Activated CD4-positive, alpha-beta memory T cell treated with anti-CD3 and anti-CD28 coated beads, Interleukin-2, amount 10 ng/mL, durations not matched to agents 7 days and 5 days (primary cell): Measurements from ENCODE around the gene C2orf74. TPM values are rescaled to one million over a fixed set of nuclear protein-coding genes. Genes with fewer than 3 reads are reported as not detected.
A peak's percentile ranks its signal among the peaks of the same experiment; 100 is the strongest.

Experiments
- CTCF ChIA-PET: fragments of 350-600 bp; sonication (Branson Sonifier 250); formaldehyde crosslinking; loops from one replicate; lab custom pipeline; 2021; ENCODE audit warnings: antibody characterized with exemption, inconsistent platforms; lab: Charles Lee
- POLR2A ChIA-PET: fragments of 350-600 bp; sonication (Branson Sonifier 250); formaldehyde crosslinking; loops from one replicate; lab custom pipeline; 2021; ENCODE audit warnings: antibody characterized with exemption; lab: Charles Lee
- DNase-seq: peaks from one replicate; pipeline ENCODE4 v3.0.0-alpha.2; 2020
- H3K27ac Mint-ChIP-seq: one replicate; pipeline ENCODE4 v1.8.0; 2021; ENCODE audit warnings: mild to moderate bottlenecking, mixed read lengths
- H3K27me3 Mint-ChIP-seq: one replicate; pipeline ENCODE4 v1.8.0; 2021; ENCODE audit warnings: mixed read lengths
- H3K36me3 Mint-ChIP-seq: one replicate; pipeline ENCODE4 v1.8.0; 2021; ENCODE audit warnings: low read depth, mixed read lengths
- H3K4me1 Mint-ChIP-seq: one replicate; pipeline ENCODE4 v1.8.0; 2021; ENCODE audit warnings: mixed read lengths
- H3K4me3 Mint-ChIP-seq: one replicate; pipeline ENCODE4 v1.8.0; 2021; ENCODE audit warnings: mild to moderate bottlenecking, mixed read lengths
- H3K9me3 Mint-ChIP-seq: one replicate; pipeline ENCODE4 v1.8.0; 2021; ENCODE audit warnings: mixed read lengths
- total RNA-seq, 2 experiments: library from RNA; stranded (reverse); gene quantifications; one replicate each; pipeline ENCODE4 v1.2.3, GENCODE V29; 2021

The C2orf74 gene
- total RNA-seq, 2 experiments from 2014 or later, result 8.7 to 10.2 TPM

DNA sequence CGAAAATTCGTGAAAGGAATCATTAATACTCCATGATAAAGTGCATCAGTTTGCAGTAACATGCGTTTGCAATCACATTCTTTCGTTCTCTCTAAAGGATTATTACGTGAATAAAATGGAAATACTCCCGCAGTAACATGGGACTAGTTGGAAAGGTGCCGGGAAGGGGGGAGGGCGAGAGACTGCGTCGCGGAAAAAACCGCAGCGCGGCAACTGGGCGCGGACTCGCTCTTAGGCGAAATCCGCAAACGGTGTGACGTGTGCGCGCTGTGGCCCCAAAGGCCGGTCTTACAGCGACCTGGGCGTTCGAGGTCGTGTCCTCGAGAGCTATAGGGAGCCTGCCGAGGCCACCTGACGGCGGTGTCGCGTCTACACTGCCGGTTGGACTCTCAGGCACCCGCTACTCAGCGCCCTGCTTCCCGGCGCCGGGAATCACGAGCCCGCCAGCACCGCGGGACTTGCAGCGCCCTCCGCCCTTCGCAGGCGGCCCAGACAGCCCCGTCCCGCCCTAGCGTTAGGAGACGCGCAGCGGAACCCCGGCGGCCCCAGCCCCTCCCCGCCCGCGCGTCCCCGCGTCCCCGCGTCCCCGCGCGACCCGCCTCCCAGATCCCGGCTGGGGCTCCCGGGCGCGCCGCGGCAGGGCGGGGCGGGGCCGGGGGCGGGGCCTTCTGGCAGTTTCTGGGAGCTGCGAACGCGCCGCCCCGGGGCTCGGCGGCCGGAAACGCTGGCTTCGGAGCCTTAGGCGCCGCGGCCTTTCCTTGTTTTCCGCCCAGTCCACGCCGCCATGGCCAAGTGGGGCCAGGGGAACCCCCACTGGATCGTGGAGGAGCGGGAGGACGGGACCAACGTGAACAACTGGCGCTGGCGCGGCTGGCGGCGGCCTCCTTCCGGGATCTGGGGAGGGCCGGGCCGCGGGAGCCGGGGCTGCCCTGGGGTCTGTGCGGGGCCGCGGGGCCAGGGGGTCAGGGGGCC lies 15.1 kb downstream of the C2orf74 start:
- H3K27ac Mint-ChIP-seq, result peak overlapping the region; percentile 88
- H3K4me3 Mint-ChIP-seq, result peak overlapping the region; percentile 89
- POLR2A ChIA-PET, result interaction anchor here (0.9 to 4.6 kb wide), 31 partner anchors 8 to 679 kb away, joined by 3 to 50 read pairs (median 5); partner anchors contain the start of genes C2orf74, PEX13, PUS10 and REL
- no peaks in the 10 kb centered on the region for H3K9me3 Mint-ChIP-seq
- CTCF ChIA-PET, result interaction anchor here (0.9 to 2.2 kb wide), 4 partner anchors 9 to 361 kb away, joined by 3 to 7 read pairs (median 3); partner anchors contain the start of gene XPO1
- H3K4me1 Mint-ChIP-seq, result peaks cover 54% of the 10 kb centered on the region
- peaks cover 4% of the 10 kb centered on the region for H3K27me3 Mint-ChIP-seq
- peak; percentile 95 for DNase-seq
- peaks cover 34% of the 10 kb centered on the region for H3K36me3 Mint-ChIP-seq

DNA sequence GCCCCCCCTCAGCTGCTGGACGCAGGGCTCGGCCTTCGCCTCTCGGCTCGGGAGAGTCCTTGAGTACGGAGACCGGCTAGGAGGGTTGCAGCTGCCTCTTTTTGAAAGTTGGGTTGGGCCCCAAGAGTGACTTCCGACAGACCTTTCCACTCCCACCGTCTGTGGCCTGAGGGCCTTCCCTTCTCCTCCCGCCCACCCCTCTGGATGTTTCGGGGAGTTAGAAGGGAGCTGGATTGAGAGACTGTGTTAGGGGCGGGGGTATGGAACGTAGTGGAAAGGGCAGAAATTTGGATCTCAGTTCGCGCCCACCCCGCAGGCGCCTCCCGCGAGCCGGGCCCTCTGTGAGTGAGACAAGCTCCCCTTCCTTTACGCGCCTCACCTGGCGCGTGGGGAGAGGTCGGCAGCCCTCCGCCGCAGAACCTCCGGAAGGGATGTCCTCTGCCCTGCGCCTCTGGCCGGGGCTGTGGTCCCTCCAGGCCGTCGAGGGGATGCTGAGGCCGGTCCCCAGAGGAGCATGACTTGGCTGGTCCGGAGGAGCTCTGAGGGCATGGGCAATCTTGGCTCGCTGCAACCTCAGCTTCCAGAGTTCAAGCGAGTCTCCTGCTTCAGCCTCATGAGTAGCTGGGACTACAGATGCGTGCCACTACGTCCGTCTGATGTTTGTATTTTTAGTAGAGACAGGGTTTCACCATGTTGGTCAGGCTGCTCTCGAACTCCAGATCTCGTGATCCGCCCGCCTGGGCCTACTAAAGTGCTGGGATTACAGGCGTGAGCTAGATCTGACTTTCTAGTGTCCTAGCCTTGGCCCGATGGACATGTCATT lies 15.9 kb downstream of the C2orf74 start:
- H3K27me3 Mint-ChIP-seq, result peaks cover 4% of the 10 kb centered on the region
- peak overlapping the region; percentile 90 for H3K4me3 Mint-ChIP-seq
- peaks cover 61% of the 10 kb centered on the region for H3K4me1 Mint-ChIP-seq
- CTCF ChIA-PET, result interaction anchor here (0.7 to 2.2 kb wide), 5 partner anchors 10 to 111 kb away, joined by 3 to 7 read pairs (median 3); no protein-coding TSS in a partner anchor
- H3K36me3 Mint-ChIP-seq, result peaks cover 43% of the 10 kb centered on the region
- H3K9me3 Mint-ChIP-seq, result no peaks in the 10 kb centered on the region
- POLR2A ChIA-PET, result interaction anchor here (0.8 to 4.6 kb wide), 37 partner anchors 8 to 678 kb away, joined by 3 to 50 read pairs (median 5); partner anchors contain the start of genes C2orf74, PEX13, PUS10 and REL
- peak overlapping the region; percentile 91 for H3K27ac Mint-ChIP-seq
- peak; percentile 48 for DNase-seq

DNA sequence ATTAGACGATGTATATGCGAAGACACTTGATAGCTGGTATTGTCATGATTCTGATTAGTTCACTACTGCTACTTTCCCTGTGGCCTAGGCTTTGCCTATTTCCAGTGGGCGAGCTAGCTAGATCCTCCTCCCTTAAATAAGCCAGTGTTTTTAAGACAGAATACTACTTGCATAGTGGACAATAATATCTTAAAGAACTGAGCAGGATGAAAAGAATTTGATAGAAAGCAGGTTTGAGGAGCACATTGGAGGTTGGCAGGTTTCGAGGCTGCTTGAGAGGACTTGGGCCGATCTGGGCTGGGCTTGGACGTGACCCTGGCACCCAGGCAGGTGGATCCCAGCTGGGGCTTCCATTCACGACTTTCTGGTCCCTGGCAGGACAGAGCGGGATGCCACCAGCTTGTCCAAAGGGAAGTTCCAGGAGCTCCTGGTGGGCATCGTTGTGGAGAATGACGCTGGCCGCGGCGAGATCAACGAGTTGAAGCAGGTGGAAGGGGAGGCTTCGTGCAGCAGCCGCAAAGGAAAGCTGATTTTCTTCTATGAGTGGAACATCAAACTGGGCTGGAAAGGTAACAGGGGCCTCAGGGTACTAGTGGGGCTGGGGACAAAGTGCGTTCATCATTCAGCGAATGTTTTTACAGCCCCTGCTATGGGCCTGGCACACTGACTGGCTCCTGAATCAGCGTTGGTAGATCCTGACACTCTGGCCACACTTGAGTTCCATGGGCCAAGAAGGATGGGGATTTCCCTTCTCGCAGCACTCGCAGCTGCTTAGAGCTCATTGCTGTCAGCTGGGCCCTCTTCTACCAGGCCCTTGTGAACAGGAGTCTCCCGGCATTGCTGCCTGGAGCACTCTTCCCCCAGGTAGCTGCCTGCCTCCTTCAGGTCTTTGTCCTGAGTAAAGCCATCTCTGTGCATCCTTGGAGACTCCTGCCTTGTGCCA lies 16.9 kb downstream of the C2orf74 start:
- H3K4me3 Mint-ChIP-seq, result peak overlapping the region; percentile 90
- ChIA-PET CTCF (interaction anchor here (0.8 to 1.2 kb wide), 2 partner anchors 34 to 247 kb away, joined by 3 read pairs; no protein-coding TSS in a partner anchor), POLR2A (interaction anchor here (0.5 to 4.6 kb wide), 29 partner anchors 13 to 677 kb away, joined by 3 to 50 read pairs (median 5); partner anchors contain the start of genes C2orf74, PEX13, PUS10 and REL)
- H3K27ac Mint-ChIP-seq, result peak overlapping the region; percentile 91
- H3K4me1 Mint-ChIP-seq, result peaks cover 67% of the 10 kb centered on the region
- peaks cover 4% of the 10 kb centered on the region for H3K27me3 Mint-ChIP-seq
- no peaks in the 10 kb centered on the region for H3K9me3 Mint-ChIP-seq
- peak; percentile 28 for DNase-seq
- H3K36me3 Mint-ChIP-seq, result peaks cover 52% of the 10 kb centered on the region

DNA sequence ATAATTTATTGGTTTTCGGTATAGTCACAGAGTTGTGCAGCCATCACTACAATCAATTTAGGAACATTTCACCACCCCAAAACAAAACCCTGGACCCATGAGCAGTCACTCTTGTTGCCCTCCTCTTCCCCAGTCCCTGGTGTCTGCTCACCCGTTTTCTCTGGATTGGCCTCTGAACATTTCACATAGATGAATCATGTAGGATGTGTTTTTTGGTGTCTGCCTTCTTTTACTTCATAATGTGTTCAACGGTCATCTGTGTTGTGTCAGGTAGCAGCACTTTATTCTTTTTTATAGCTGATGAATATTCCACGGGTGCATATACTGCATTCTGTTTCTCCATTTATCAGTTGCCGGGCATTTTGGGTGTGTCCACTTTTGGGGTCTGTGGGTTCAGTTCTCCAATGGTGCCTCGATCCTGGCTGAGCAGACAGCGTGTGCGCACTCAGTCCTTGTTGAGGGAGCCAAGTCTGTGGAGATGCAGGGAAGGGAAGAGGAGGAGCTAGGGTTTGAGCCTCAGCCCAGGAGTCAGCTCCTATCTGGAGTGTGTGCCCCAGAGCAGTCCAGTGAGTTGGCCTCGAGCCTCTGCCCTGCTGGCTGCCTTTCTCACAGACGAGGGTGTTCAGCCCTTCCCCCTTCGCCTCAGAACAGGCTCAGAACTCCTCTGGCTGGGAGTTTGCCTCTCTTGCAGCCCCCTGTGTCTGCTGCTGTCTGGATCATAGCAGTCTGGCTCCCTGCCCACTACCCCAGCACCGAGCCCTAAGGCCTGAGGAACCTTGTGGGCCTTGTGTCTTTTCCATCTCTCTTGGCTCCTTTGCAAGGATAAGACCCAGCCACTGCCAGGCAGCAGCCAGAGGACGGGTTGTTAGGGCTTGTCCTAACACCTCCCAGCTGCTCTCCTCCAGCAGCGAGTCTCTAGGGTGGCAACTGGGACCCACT lies 18.0 kb downstream of the C2orf74 start:
- peaks cover 75% of the 10 kb centered on the region for H3K4me1 Mint-ChIP-seq
- POLR2A ChIA-PET, result interaction anchor here (1.1 to 4.6 kb wide), 5 partner anchors 12 to 163 kb away, joined by 4 to 37 read pairs (median 30); partner anchors contain the start of genes PEX13, PUS10 and SANBR
- DNase-seq, result no peak
- H3K27me3 Mint-ChIP-seq, result peaks cover 4% of the 10 kb centered on the region
- H3K9me3 Mint-ChIP-seq, result no peaks in the 10 kb centered on the region
- CTCF ChIA-PET, result interaction anchor here (0.8 kb wide), 1 partner anchor 246 kb away, joined by 3 read pairs; no protein-coding TSS in a partner anchor
- H3K4me3 Mint-ChIP-seq, result peak overlapping the region; percentile 90
- peak overlapping the region; percentile 91 for H3K27ac Mint-ChIP-seq
- H3K36me3 Mint-ChIP-seq, result peaks cover 61% of the 10 kb centered on the region

DNA sequence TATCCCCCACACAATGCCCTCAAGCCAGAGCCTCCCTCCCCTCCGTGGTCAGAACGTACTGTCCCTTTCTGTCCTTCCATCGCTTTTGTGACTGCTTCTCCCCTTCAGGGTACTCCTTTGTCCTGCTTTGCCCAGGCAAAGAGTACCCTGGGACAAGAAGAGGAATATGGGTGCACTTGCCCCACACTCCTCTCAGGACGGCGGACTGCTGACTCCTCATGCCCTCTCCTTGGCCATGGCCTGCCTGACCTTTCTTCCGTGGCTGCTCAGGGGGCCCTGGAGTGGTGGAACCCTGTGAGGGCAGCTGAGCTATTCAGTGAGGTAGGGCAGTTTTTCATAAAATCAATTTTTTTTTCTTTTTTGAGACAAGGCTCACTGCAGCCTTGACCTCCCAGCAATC lies 18.7 kb downstream of the C2orf74 start:
- Mint-ChIP-seq H3K4me1 (peaks cover 76% of the 10 kb centered on the region), H3K27ac (no peak overlapping the region), H3K36me3 (peaks cover 68% of the 10 kb centered on the region), H3K27me3 (no peaks in the 10 kb centered on the region), H3K9me3 (no peaks in the 10 kb centered on the region), H3K4me3 (no peak overlapping the region)
- POLR2A ChIA-PET, result interaction anchor here (4.6 kb wide), 1 partner anchor 12 kb away, joined by 35 read pairs; no protein-coding TSS in a partner anchor
- DNase-seq, result no peak
- CTCF ChIA-PET, result no interaction called here

DNA sequence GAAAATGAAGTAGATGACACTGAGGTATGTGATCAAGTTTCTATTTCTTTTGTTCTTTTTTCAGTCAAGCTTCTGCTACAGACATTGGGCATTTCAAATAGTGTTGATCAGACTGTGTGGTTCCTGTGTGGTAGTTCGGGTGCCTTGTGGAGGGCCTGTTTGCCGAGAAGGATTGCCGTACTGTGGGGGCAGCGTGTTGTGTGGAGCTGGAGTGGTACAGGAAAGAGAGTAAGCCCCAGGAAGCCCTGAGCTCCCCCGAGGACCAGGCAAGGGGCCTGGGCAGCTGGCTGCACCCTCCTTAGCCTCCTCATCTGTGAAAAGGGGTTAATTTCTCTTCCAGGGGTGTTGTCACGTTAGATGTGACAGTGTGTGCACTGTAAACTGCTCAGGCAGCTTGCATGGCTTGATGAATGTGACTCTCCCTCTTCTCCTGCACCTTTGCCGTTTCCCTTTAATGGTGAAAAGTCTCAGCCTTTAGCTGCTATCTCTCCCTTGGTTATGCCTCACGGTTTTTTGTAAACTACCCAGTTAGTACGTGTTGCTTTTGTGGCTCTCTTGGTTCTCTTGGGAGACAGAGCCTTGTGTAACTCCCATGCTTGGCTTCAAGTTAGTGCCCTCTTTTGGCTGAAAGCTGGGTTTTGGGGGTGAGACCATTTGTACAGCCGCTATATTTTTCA lies 19.5 kb downstream of the C2orf74 start:
- CTCF ChIA-PET, result no interaction called here
- Mint-ChIP-seq H3K4me1 (peaks cover 72% of the 10 kb centered on the region), H3K4me3 (no peak overlapping the region), H3K9me3 (no peaks in the 10 kb centered on the region), H3K36me3 (peaks cover 75% of the 10 kb centered on the region), H3K27ac (peak overlapping the region; percentile 61), H3K27me3 (no peaks in the 10 kb centered on the region)
- POLR2A ChIA-PET, result no interaction called here
- no peak for DNase-seq

DNA sequence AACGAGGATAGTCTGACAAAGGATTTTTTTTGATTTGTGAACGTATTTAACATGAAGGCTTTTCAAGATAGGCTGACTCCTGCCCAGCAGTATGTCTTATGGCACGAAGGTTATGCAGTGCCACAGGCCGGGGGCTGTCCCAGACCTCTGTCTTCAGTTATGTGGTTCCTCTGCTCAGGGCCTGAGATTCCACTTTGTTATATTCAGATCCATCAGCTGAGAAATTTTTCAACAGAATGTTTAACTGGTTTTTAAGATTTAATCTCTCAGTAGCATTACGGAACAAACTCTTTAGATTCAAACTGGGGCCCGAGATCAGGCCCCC lies 20.0 kb downstream of the C2orf74 start:
- peaks cover 79% of the 10 kb centered on the region for H3K36me3 Mint-ChIP-seq
- no peak overlapping the region for H3K27ac Mint-ChIP-seq
- H3K27me3 Mint-ChIP-seq, result no peaks in the 10 kb centered on the region
- no peak overlapping the region for H3K4me3 Mint-ChIP-seq
- H3K9me3 Mint-ChIP-seq, result no peaks in the 10 kb centered on the region
- ChIA-PET POLR2A (no interaction called here), CTCF (no interaction called here)
- peaks cover 69% of the 10 kb centered on the region for H3K4me1 Mint-ChIP-seq
- no peak for DNase-seq

DNA sequence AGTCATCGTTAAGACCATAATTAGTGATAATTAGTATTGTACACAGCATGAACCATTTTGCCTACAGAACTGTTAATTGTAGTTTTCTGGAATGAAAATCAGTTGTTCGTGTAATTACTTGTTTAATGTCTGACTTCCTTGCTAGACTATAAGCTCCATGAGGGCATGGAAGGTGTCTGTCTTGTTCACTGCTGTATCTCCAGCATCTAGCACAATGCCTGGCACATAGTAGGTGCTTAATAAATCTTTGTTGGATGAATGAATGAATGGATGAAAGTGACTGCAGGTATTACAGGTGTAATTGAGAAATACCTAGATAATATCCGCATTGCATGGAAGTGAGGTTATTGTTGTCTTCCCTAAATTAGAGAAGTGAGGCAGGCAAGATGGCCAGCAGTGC lies 21.8 kb downstream of the C2orf74 start:
- peaks cover 91% of the 10 kb centered on the region for H3K36me3 Mint-ChIP-seq
- no peak overlapping the region for H3K27ac Mint-ChIP-seq
- CTCF ChIA-PET, result interaction anchor here (1.5 kb wide), 1 partner anchor 141 kb away, joined by 3 read pairs; no protein-coding TSS in a partner anchor
- peaks cover 61% of the 10 kb centered on the region for H3K4me1 Mint-ChIP-seq
- H3K9me3 Mint-ChIP-seq, result no peaks in the 10 kb centered on the region
- DNase-seq, result no peak
- no peak overlapping the region for H3K4me3 Mint-ChIP-seq
- no peaks in the 10 kb centered on the region for H3K27me3 Mint-ChIP-seq
- POLR2A ChIA-PET, result no interaction called here

DNA sequence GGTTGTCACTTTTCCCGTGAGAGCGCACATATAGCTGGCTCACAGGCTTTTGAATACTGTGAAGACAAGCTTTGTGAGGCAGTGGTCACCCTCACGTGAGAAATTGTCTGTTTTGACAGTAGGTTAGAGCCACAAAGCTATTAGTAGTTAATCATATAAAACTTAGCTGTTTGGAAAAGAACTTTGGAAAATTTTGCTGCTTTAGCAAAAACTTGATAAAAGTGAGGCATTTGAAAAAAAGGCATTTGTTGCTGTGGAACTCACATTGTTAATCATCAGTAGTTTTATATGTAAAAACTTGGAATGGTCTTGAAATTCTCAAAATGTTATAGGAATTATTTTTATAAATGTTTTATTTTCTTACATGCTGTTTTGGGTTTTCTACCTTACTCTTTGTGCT lies 22.3 kb downstream of the C2orf74 start:
- DNase-seq, result no peak
- Mint-ChIP-seq H3K27me3 (no peaks in the 10 kb centered on the region), H3K4me1 (peaks cover 57% of the 10 kb centered on the region), H3K4me3 (no peak overlapping the region), H3K27ac (no peak overlapping the region), H3K36me3 (peaks cover 90% of the 10 kb centered on the region), H3K9me3 (no peaks in the 10 kb centered on the region)
- ChIA-PET POLR2A (no interaction called here), CTCF (interaction anchor here (1.5 kb wide), 1 partner anchor 140 kb away, joined by 3 read pairs; no protein-coding TSS in a partner anchor)

DNA sequence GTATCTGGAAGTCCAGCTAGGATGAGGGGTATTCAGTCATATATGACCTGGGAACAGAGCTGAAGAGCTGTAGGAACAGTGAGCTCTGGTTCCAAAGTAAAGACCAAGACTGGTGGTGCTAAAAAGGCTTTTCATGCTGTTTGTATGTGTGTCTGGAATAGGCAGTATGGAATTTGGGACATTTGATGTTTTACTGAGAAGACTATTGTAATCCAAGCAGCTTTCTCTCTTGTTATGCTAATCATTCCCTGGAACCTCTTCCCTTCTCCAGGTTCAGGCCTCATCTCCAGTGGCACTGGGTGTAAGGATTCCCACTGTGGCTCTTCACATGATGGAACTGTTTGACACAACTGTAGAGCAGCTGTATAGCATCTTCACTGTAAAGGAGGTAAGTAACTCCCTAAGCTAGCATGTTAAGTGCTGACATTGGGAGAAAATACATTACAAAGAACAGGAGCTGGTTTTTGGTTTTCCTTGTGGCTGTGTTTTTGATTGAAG lies 23.3 kb downstream of the C2orf74 start:
- Mint-ChIP-seq H3K4me1 (peaks cover 48% of the 10 kb centered on the region), H3K36me3 (peaks cover 90% of the 10 kb centered on the region), H3K9me3 (no peaks in the 10 kb centered on the region), H3K27ac (peak overlapping the region; percentile 6), H3K27me3 (no peaks in the 10 kb centered on the region), H3K4me3 (no peak overlapping the region)
- no peak for DNase-seq
- ChIA-PET POLR2A (interaction anchor here (1.4 kb wide), 1 partner anchor 8 kb away, joined by 5 read pairs; no protein-coding TSS in a partner anchor), CTCF (interaction anchor here (0.6 to 1.0 kb wide), 3 partner anchors 8 to 19 kb away, joined by 3 read pairs; no protein-coding TSS in a partner anchor)
